ENCODE measurements around the gene SACM1L.

The SACM1L gene

DNA sequence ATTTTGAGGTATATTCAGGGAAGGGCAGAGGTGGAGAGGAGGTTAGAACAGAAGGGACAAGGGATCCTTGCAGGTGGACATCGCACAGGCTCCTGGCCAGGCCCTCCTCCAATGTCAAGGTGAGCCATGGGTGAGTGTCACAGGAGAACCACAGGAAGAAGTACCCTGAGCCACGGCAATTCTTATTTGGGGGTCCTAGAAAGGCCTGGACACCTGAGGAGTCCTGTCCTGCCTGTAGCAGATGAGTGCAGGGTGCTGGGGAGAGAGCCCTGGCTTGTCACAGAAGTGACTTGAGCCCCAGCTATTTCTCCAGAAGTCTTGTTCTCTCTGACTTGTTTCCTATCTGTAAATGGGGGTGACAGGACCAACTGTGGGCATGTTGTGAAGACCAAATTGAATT lies 102.8 kb downstream of the SACM1L start:
- Histone ChIP-seq H3K9me3 (ENCODE audit: control insufficient read depth, insufficient read depth, low read depth, low read length) (no peaks in the 10 kb centered on the region), H3K27ac (ENCODE audit: extremely low read depth, low read depth, low read length) (no peak overlapping the region), H3K4me1 (ENCODE audit: control insufficient read depth, insufficient read depth, low read length) (no peaks in the 10 kb centered on the region), H3K36me3 (ENCODE audit: control insufficient read depth in 2 of 2, insufficient read depth in 1 of 2, low read length in 2 of 2) (no peaks in the 10 kb centered on the region), H3K4me3 (ENCODE audit: low read depth, low read length) (no peak overlapping the region)
- TF ChIP-seq ZSCAN16 (tag by site-specific recombination; IDR thresholded peaks at IDR 0.05) = no peak
- TF ChIP-seq ZNF830 (tag by site-specific recombination; IDR thresholded peaks at IDR 0.05; ENCODE audit: low read depth) = no peak
- TF ChIP-seq ZNF558 (tag by site-specific recombination; IDR thresholded peaks at IDR 0.05) = no peak
- no peak for TF ChIP-seq PRDM4 (tag by site-specific recombination; IDR thresholded peaks at IDR 0.05)
- no peak for TF ChIP-seq ZNF302 (tag by site-specific recombination; IDR thresholded peaks at IDR 0.05; ENCODE audit: low read depth)
- no peak for TF ChIP-seq ZNF596 (tag by site-specific recombination; IDR thresholded peaks at IDR 0.05)
- TF ChIP-seq KLF7 (tag by site-specific recombination; IDR thresholded peaks at IDR 0.05; ENCODE audit: borderline replicate concordance) = no peak
- no peak for TF ChIP-seq ZNF571 (tag by site-specific recombination; IDR thresholded peaks at IDR 0.05)
- TF ChIP-seq, protein P1, sequence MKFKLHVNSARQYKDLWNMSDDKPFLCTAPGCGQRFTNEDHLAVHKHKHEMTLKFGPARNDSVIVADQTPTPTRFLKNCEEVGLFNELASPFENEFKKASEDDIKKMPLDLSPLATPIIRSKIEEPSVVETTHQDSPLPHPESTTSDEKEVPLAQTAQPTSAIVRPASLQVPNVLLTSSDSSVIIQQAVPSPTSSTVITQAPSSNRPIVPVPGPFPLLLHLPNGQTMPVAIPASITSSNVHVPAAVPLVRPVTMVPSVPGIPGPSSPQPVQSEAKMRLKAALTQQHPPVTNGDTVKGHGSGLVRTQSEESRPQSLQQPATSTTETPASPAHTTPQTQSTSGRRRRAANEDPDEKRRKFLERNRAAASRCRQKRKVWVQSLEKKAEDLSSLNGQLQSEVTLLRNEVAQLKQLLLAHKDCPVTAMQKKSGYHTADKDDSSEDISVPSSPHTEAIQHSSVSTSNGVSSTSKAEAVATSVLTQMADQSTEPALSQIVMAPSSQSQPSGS (tag by site-specific recombination; IDR thresholded peaks at IDR 0.05; ENCODE audit: low read depth) = no peak
- TF ChIP-seq, protein P2, sequence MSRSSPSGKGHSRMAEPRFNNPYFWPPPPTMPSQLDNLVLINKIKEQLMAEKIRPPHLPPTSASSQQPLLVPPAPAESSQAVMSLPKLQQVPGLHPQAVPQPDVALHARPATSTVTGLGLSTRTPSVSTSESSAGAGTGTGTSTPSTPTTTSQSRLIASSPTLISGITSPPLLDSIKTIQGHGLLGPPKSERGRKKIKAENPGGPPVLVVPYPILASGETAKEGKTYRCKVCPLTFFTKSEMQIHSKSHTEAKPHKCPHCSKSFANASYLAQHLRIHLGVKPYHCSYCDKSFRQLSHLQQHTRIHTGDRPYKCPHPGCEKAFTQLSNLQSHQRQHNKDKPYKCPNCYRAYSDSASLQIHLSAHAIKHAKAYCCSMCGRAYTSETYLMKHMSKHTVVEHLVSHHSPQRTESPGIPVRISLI (tag by site-specific recombination; IDR thresholded peaks at IDR 0.05) = no peak
- TF ChIP-seq ZNF433 (tag by site-specific recombination; IDR thresholded peaks at IDR 0.05; ENCODE audit: low read depth) = no peak
- TF ChIP-seq BCL11A (tag by site-specific recombination; IDR thresholded peaks at IDR 0.05; ENCODE audit: low read depth) = no peak
- POLR2A ChIA-PET = no interaction called here
- CTCF ChIA-PET = no interaction called here

DNA sequence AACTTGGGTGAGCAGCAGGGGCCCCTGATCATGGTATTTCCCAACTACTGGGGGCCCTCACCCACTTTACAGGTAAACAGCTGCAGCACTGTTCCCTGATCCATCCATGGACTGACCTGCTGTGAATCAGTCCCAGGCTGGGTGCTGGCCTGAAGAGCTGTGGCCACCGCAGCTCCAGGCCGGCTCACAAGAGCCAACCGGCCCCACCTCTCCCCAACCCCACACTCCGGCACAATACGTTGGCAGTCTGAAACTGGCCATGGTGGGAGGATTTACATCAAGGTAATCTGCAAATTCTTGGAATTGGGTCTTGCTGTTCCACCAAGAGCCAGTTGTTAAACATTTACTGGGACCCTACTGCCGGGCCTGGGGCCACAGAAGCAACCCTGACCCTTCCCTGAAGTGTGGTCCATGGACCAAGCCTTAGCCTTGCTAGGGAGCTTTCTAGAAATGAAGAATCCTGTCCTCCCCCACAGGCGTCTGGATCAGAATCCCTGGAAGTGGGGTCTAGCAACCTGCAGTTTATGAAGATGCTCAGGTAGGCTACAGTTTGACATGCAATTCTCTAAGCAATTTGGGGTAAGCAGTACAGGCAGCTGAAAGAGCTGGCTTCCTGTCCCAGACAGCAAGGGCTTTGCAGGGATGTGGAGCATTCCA lies 103.4 kb downstream of the SACM1L start:
- POLR2A ChIA-PET = no interaction called here
- CTCF ChIA-PET = no interaction called here

More for the DNA sequence above, 103.4 kb downstream of the SACM1L start:
- TF ChIP-seq REPIN1 (tag by site-specific recombination; IDR thresholded peaks at IDR 0.05; ENCODE audit: low read depth) (no peak), ZNF548 (tag by site-specific recombination; IDR thresholded peaks at IDR 0.05) (no peak), PRDM4 (tag by site-specific recombination; IDR thresholded peaks at IDR 0.05) (no peak), ZBTB44 (tag by site-specific recombination; IDR thresholded peaks at IDR 0.05) (no peak), TRIM28 (IDR thresholded peaks at IDR 0.05; ENCODE audit: borderline replicate concordance, low read length) (no peak)
- TF ChIP-seq, protein P1 (tag by site-specific recombination; IDR thresholded peaks at IDR 0.05; ENCODE audit: low read depth) = no peak
- TF ChIP-seq, protein P3, sequence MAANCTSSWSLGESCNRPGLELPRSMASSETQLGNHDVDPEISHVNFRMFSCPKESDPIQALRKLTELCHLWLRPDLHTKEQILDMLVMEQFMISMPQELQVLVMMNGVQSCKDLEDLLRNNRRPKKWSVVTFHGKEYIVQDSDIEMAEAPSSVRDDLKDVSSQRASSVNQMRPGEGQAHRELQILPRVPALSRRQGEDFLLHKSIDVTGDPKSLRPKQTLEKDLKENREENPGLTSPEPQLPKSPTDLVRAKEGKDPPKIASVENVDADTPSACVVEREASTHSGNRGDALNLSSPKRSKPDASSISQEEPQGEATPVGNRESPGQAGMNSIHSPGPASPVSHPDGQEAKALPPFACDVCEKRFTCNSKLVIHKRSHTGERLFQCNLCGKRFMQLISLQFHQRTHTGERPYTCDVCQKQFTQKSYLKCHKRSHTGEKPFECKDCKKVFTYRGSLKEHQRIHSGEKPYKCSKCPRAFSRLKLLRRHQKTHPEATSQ (tag by site-specific recombination; IDR thresholded peaks at IDR 0.05) = no peak
- TF ChIP-seq, protein P4, sequence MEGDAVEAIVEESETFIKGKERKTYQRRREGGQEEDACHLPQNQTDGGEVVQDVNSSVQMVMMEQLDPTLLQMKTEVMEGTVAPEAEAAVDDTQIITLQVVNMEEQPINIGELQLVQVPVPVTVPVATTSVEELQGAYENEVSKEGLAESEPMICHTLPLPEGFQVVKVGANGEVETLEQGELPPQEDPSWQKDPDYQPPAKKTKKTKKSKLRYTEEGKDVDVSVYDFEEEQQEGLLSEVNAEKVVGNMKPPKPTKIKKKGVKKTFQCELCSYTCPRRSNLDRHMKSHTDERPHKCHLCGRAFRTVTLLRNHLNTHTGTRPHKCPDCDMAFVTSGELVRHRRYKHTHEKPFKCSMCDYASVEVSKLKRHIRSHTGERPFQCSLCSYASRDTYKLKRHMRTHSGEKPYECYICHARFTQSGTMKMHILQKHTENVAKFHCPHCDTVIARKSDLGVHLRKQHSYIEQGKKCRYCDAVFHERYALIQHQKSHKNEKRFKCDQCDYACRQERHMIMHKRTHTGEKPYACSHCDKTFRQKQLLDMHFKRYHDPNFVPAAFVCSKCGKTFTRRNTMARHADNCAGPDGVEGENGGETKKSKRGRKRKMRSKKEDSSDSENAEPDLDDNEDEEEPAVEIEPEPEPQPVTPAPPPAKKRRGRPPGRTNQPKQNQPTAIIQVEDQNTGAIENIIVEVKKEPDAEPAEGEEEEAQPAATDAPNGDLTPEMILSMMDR (tag by site-specific recombination; IDR thresholded peaks at IDR 0.05) = no peak
- Histone ChIP-seq H3K9me3 (ENCODE audit: control insufficient read depth, insufficient read depth, low read depth, low read length) (no peaks in the 10 kb centered on the region), H3K27ac (ENCODE audit: extremely low read depth, low read depth, low read length) (no peak overlapping the region), H3K36me3 (ENCODE audit: control insufficient read depth in 2 of 2, insufficient read depth in 1 of 2, low read length in 2 of 2) (no peaks in the 10 kb centered on the region), H3K4me3 (ENCODE audit: low read depth, low read length) (no peak overlapping the region), H3K4me1 (ENCODE audit: control insufficient read depth, insufficient read depth, low read length) (no peaks in the 10 kb centered on the region)

Measured in HEK293 (cell line).